Measurements from ENCODE around the gene BORCS8. TPM values are rescaled to one million over a fixed set of nuclear protein-coding genes. Genes with fewer than 3 reads are reported as not detected.

The BORCS8 gene
- total and polyA plus RNA-seq, 2 of the 13 experiments (the other 11 are each of a cell fraction or from before 2014, with no cell fraction given), result 9.6 to 13.3 TPM

DNA sequence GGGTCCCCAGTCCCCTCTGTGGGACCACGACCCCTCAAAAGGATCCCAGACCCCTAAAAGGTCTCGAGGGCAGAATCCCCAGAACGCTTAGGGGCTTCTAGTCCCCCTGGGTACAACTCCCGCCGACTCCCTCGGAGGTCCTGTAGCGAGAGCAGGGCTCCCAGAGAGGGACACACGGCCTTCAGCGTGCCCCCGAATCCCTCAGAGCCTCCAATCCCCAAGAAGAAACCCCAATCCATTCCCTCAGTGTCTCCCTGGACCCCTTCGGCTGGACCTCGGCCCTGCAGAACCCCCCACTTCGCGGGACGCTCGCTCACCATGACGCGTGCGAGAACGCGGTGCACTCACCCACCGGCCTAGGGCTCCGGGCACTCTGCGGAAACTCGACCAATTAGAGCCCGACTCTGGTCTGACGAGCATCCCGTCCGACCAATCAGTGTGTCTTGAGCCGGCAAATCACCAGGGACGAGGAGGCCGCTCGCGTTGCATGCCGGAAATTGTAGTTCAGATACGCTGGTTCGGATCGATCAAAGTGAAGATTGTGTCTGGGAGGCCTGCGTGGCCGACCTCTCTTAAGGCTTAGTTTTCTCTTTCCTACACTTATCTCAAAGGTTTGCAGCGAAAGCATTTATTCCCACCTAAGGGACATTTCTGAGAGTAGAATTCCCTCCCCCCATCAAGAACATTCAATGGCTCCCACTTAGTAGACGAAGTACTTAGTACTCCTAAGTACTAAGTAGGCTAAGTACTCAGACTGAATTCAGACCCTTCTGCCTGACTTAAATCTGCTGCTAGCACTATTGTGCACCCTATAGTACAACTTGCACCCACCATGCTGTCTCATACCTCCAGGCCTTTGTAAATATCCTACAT, 53.6 kb downstream of the BORCS8 start, which contains the start of gene TMEM161A (continued):
- TF ChIP-seq, protein P1, sequence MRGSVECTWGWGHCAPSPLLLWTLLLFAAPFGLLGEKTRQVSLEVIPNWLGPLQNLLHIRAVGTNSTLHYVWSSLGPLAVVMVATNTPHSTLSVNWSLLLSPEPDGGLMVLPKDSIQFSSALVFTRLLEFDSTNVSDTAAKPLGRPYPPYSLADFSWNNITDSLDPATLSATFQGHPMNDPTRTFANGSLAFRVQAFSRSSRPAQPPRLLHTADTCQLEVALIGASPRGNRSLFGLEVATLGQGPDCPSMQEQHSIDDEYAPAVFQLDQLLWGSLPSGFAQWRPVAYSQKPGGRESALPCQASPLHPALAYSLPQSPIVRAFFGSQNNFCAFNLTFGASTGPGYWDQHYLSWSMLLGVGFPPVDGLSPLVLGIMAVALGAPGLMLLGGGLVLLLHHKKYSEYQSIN (CRISPR knock-in tag; IDR thresholded peaks at IDR 0.05; ENCODE audit: borderline replicate concordance), result no peak
- TF ChIP-seq MIER2 (CRISPR knock-in tag; IDR thresholded peaks at IDR 0.05), result no peak
- TF ChIP-seq TGIF2 (CRISPR knock-in tag; IDR thresholded peaks at IDR 0.05), result no peak
- TF ChIP-seq CENPX (CRISPR knock-in tag; IDR thresholded peaks at IDR 0.05), result no peak
- TF ChIP-seq, protein P2, sequence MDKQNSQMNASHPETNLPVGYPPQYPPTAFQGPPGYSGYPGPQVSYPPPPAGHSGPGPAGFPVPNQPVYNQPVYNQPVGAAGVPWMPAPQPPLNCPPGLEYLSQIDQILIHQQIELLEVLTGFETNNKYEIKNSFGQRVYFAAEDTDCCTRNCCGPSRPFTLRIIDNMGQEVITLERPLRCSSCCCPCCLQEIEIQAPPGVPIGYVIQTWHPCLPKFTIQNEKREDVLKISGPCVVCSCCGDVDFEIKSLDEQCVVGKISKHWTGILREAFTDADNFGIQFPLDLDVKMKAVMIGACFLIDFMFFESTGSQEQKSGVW (CRISPR knock-in tag; IDR thresholded peaks at IDR 0.05; ENCODE audit: borderline replicate concordance), result no peak
- peak; percentile 100 for TF ChIP-seq ZSCAN21 (CRISPR knock-in tag; IDR thresholded peaks at IDR 0.05; ENCODE audit: borderline replicate concordance)
- TF ChIP-seq, protein P3, sequence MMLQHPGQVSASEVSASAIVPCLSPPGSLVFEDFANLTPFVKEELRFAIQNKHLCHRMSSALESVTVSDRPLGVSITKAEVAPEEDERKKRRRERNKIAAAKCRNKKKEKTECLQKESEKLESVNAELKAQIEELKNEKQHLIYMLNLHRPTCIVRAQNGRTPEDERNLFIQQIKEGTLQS (CRISPR knock-in tag; IDR thresholded peaks at IDR 0.05), result 0 out of 2 replicates have a peak, but pooled peaks have one; percentile 48
- TF ChIP-seq AGO2 (optimal IDR thresholded peaks at IDR 0.05; ENCODE audit: low read depth, low read length), result no peak
- TF ChIP-seq, protein P4, sequence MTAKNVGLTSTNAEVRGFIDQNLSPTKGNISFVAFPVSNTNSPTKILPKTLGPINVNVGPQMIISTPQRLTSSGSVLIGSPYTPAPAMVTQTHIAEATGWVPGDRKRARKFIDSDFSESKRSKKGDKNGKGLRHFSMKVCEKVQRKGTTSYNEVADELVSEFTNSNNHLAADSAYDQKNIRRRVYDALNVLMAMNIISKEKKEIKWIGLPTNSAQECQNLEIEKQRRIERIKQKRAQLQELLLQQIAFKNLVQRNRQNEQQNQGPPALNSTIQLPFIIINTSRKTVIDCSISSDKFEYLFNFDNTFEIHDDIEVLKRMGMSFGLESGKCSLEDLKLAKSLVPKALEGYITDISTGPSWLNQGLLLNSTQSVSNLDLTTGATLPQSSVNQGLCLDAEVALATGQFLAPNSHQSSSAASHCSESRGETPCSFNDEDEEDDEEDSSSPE (CRISPR knock-in tag; IDR thresholded peaks at IDR 0.05), result peak; percentile 43; the same call in 1 of the 2 replicates
- TF ChIP-seq ARHGAP35 (CRISPR knock-in tag; IDR thresholded peaks at IDR 0.05; ENCODE audit: borderline replicate concordance), result peak; percentile 81; the same call in 1 of the 2 replicates
- 0 out of 2 replicates have a peak, but pooled peaks have one; percentile 65 for TF ChIP-seq SMAD1 (CRISPR knock-in tag; IDR thresholded peaks at IDR 0.05; ENCODE audit: borderline replicate concordance, low read depth)
- TF ChIP-seq ZNF703 (CRISPR knock-in tag; IDR thresholded peaks at IDR 0.05; ENCODE audit: borderline replicate concordance), result no peak
- TF ChIP-seq IKZF4 (CRISPR knock-in tag; IDR thresholded peaks at IDR 0.05; ENCODE audit: borderline replicate concordance, low read depth, not compliant biosample characterization), result peak; percentile 83
- TF ChIP-seq ZNF331 (CRISPR knock-in tag; IDR thresholded peaks at IDR 0.05), result no peak; the same call in 1 of the 2 replicates
- peak; percentile 78; the same call in 1 of the 2 replicates for TF ChIP-seq KDM5B (CRISPR knock-in tag; IDR thresholded peaks at IDR 0.05; ENCODE audit: borderline replicate concordance)
- no peak for TF ChIP-seq ZFP36L2 (CRISPR knock-in tag; IDR thresholded peaks at IDR 0.05)
- TF ChIP-seq, protein P5, sequence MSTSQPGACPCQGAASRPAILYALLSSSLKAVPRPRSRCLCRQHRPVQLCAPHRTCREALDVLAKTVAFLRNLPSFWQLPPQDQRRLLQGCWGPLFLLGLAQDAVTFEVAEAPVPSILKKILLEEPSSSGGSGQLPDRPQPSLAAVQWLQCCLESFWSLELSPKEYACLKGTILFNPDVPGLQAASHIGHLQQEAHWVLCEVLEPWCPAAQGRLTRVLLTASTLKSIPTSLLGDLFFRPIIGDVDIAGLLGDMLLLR (CRISPR knock-in tag; IDR thresholded peaks at IDR 0.05), result no peak
- no peak for TF ChIP-seq ZMYM2 (CRISPR knock-in tag; IDR thresholded peaks at IDR 0.05)
- TF ChIP-seq FOXM1 (CRISPR knock-in tag; IDR thresholded peaks at IDR 0.05), result no peak
- no peak for TF ChIP-seq NR2F6 (IDR thresholded peaks at IDR 0.05)
- TF ChIP-seq NR2F6 (CRISPR knock-in tag; IDR thresholded peaks at IDR 0.05), result 0 out of 2 replicates have a peak, but pooled peaks have one; percentile 19
- TF ChIP-seq, protein P6, sequence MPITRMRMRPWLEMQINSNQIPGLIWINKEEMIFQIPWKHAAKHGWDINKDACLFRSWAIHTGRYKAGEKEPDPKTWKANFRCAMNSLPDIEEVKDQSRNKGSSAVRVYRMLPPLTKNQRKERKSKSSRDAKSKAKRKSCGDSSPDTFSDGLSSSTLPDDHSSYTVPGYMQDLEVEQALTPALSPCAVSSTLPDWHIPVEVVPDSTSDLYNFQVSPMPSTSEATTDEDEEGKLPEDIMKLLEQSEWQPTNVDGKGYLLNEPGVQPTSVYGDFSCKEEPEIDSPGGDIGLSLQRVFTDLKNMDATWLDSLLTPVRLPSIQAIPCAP (CRISPR knock-in tag; IDR thresholded peaks at IDR 0.05; ENCODE audit: low read depth), result no peak
- TF ChIP-seq ONECUT2 (CRISPR knock-in tag; IDR thresholded peaks at IDR 0.05), result peak; percentile 96
